SU-DHL-6 (cell line): ENCODE measurements around the gene FAS.

ENCODE experiments used
- H2AFZ ChIP-seq: fragments of 200-600 bp; sonication (generic); 2 replicates; pipeline ENCODE4 v1.6.1; 2014; ENCODE audit warnings: low read depth, mild to moderate bottlenecking, moderate library complexity, mixed read lengths, antibody characterized with exemption, low read length; ENCODE audit not compliant: severe bottlenecking
- H3F3A ChIP-seq: fragments of 200-600 bp; shearing (Covaris generic); 2 replicates; pipeline ENCODE4 v1.6.0; 2016; ENCODE audit warnings: antibody characterized with exemption, mild to moderate bottlenecking; ENCODE audit not compliant: insufficient read depth
- H3K27ac ChIP-seq: fragments of 200-600 bp; sonication (generic); 2 replicates; pipeline ENCODE4 v1.5.1; 2016; ENCODE audit warnings: low read depth, mild to moderate bottlenecking, low read length, moderate library complexity, mixed read lengths
- H3K27me3 ChIP-seq: fragments of 200-600 bp; sonication (generic), shearing (Covaris generic); 2 replicates; pipeline ENCODE4 v1.6.0; 2014; ENCODE audit warnings: mild to moderate bottlenecking, low read length
- H3K36me3 ChIP-seq: fragments of 200-600 bp; sonication (generic); 2 replicates; pipeline ENCODE4 v1.6.1; 2014; ENCODE audit warnings: mild to moderate bottlenecking, low read length, mixed read lengths
- H3K4me2 ChIP-seq: fragments of 300-600, 200-600 bp; shearing (Covaris generic), sonication (generic); 2 replicates; pipeline ENCODE4 v1.6.0; 2014; ENCODE audit warnings: low read length, low read depth, mild to moderate bottlenecking; ENCODE audit not compliant: poor library complexity, severe bottlenecking
- H3K4me3 ChIP-seq: fragments of 200-600 bp; sonication (generic); 2 replicates; pipeline ENCODE4 v1.5.1; 2014; ENCODE audit warnings: antibody characterized with exemption, low read length, mild to moderate bottlenecking, mixed read lengths; ENCODE audit not compliant: insufficient read depth, poor library complexity, severe bottlenecking
- H3K79me2 ChIP-seq: fragments of 200-600 bp; sonication (generic); 2 replicates; pipeline ENCODE4 v1.6.1; 2014; ENCODE audit warnings: mild to moderate bottlenecking, low read length, moderate library complexity; ENCODE audit not compliant: insufficient read depth
- H3K9ac ChIP-seq: fragments of 200-600 bp; sonication (generic); 2 replicates; pipeline ENCODE4 v1.7.0; 2014; ENCODE audit warnings: mild to moderate bottlenecking, low read length
- H3K9me2 ChIP-seq: fragments of 200-600 bp; sonication (generic); replicated peaks from 2 replicates; pipeline ENCODE4 v1.6.1; 2014; ENCODE audit warnings: low read length; ENCODE audit not compliant: insufficient read depth
- H3K9me3 ChIP-seq: fragments of 200-600 bp; sonication (generic); 2 replicates; pipeline ENCODE4 v1.6.1; 2014; ENCODE audit warnings: low read length, mixed read lengths; ENCODE audit not compliant: insufficient read depth
- H4K20me1 ChIP-seq: fragments of 200-600 bp; sonication (generic); 2 replicates; pipeline ENCODE4 v1.6.1; 2014; ENCODE audit warnings: low read depth, mild to moderate bottlenecking, antibody characterized with exemption, low read length, moderate library complexity, mixed read lengths
- CTCF ChIP-seq: fragments of 200-600 bp; sonication (generic); IDR thresholded peaks from one replicate; pipeline ENCODE4 v1.5.1; 2017; ENCODE audit warnings: antibody characterized with exemption, mild to moderate bottlenecking, low read length, moderate library complexity; ENCODE audit not compliant: insufficient read depth, poor library complexity, severe bottlenecking
- EZH2phosphoT487 ChIP-seq: fragments of 200-600 bp; sonication (generic), shearing (Covaris generic); conservative IDR thresholded peaks from 2 replicates; pipeline ENCODE4 v1.6.1; 2018; ENCODE audit warnings: mild to moderate bottlenecking, antibody characterized with exemption, low read length, moderate library complexity, mixed read lengths

FAS gene

GRCh38 chr10:89035461-89035860 is 44.9 kb downstream of the FAS start:
- H3K27me3 ChIP-seq = no peaks in the 10 kb centered on the region
- H3K79me2 ChIP-seq = no peaks in the 10 kb centered on the region
- no peaks in the 10 kb centered on the region for H3K9me2 ChIP-seq
- H2AFZ ChIP-seq = no peak overlapping the region
- TF ChIP-seq CTCF = no peak
- no peaks in the 10 kb centered on the region for H4K20me1 ChIP-seq
- no peaks in the 10 kb centered on the region for H3K9me3 ChIP-seq
- H3K4me3 ChIP-seq = no peak overlapping the region
- H3F3A ChIP-seq = no peaks in the 10 kb centered on the region
- no peak overlapping the region for H3K4me2 ChIP-seq
- H3K27ac ChIP-seq = no peak overlapping the region
- no peak overlapping the region for H3K9ac ChIP-seq
- H3K36me3 ChIP-seq = no peaks in the 10 kb centered on the region

- Histone ChIP-seq H3K9me3 (no peaks in the 10 kb centered on the region), H3K9ac (no peak overlapping the region), H2AFZ (no peak overlapping the region), H3K9me2 (no peaks in the 10 kb centered on the region), H3K4me2 (no peak overlapping the region), H4K20me1 (no peaks in the 10 kb centered on the region), H3K79me2 (no peaks in the 10 kb centered on the region), H3K27ac (no peak overlapping the region), H3K36me3 (no peaks in the 10 kb centered on the region), H3K4me3 (no peak overlapping the region), H3F3A (no peaks in the 10 kb centered on the region), H3K27me3 (no peaks in the 10 kb centered on the region)
- TF ChIP-seq CTCF (no peak), EZH2phosphoT487 (no peak)
These were observed 46.5 kb downstream of the FAS start for GRCh38 chr10:89037096-89037495.

GRCh38 chr10:89042562-89042961 is 52.0 kb downstream of the FAS start:
- H3K4me3 ChIP-seq = no peak overlapping the region
- H3K27ac ChIP-seq = no peak overlapping the region
- H4K20me1 ChIP-seq = no peaks in the 10 kb centered on the region
- H3K27me3 ChIP-seq = no peaks in the 10 kb centered on the region
- H3K79me2 ChIP-seq = no peaks in the 10 kb centered on the region
- no peak overlapping the region for H3K4me2 ChIP-seq
- H3K9me2 ChIP-seq = no peaks in the 10 kb centered on the region
- H3F3A ChIP-seq = no peaks in the 10 kb centered on the region
- no peak overlapping the region for H3K9ac ChIP-seq
- no peak overlapping the region for H2AFZ ChIP-seq
- TF ChIP-seq CTCF = no peak
- no peak for TF ChIP-seq EZH2phosphoT487
- H3K9me3 ChIP-seq = no peaks in the 10 kb centered on the region
- H3K36me3 ChIP-seq = no peaks in the 10 kb centered on the region

- H3K36me3 ChIP-seq = no peaks in the 10 kb centered on the region
- TF ChIP-seq EZH2phosphoT487 (no peak), CTCF (no peak)
- no peak overlapping the region for H3K27ac ChIP-seq
- no peak overlapping the region for H3K4me2 ChIP-seq
- no peaks in the 10 kb centered on the region for H3K27me3 ChIP-seq
- no peak overlapping the region for H3K9ac ChIP-seq
- H3F3A ChIP-seq = no peaks in the 10 kb centered on the region
- H2AFZ ChIP-seq = no peak overlapping the region
- no peaks in the 10 kb centered on the region for H3K79me2 ChIP-seq
- no peaks in the 10 kb centered on the region for H3K9me2 ChIP-seq
- no peaks in the 10 kb centered on the region for H4K20me1 ChIP-seq
- no peaks in the 10 kb centered on the region for H3K9me3 ChIP-seq
- no peak overlapping the region for H3K4me3 ChIP-seq
These were observed 52.5 kb downstream of the FAS start for GRCh38 chr10:89043052-89043451.
